ENCODE results near the gene LCNL1. TPM values are rescaled to one million over a fixed set of nuclear protein-coding genes. Genes with fewer than 3 reads are reported as not detected.

Gene LCNL1
- total RNA-seq, 1 donor: 3.5 TPM

GRCh38 chr9:136947028-136947891 lies 35.5 kb upstream of the LCNL1 start:
- DNase-seq (ENCODE audit: low read depth): no peak
- no peak for TF ChIP-seq CTCF (IDR thresholded peaks at IDR 0.05; ENCODE audit: insufficient read depth, low read depth, low read length)
- H3K4me3 ChIP-seq (ENCODE audit: low read depth, low read length): no peak overlapping the region

GRCh38 chr9:136947955-136948510 lies 34.8 kb upstream of the LCNL1 start:
- TF ChIP-seq CTCF (IDR thresholded peaks at IDR 0.05; ENCODE audit: insufficient read depth, low read depth, low read length): peak; percentile 66
- no peak overlapping the region for H3K4me3 ChIP-seq (ENCODE audit: low read depth, low read length)
- DNase-seq (ENCODE audit: low read depth): peak; percentile 50

- peak overlapping the region; percentile 66 for H3K4me3 ChIP-seq (ENCODE audit: low read depth, low read length)
- TF ChIP-seq CTCF (IDR thresholded peaks at IDR 0.05; ENCODE audit: insufficient read depth, low read depth, low read length): no peak
- DNase-seq (ENCODE audit: low read depth): no peak
These were observed 33.5 kb upstream of the LCNL1 start for GRCh38 chr9:136949239-136949816.

GRCh38 chr9:136949817-136950655 lies 32.8 kb upstream of the LCNL1 start:
- peak; percentile 76 for DNase-seq (ENCODE audit: low read depth)
- peak overlapping the region; percentile 66 for H3K4me3 ChIP-seq (ENCODE audit: low read depth, low read length)
- TF ChIP-seq CTCF (IDR thresholded peaks at IDR 0.05; ENCODE audit: insufficient read depth, low read depth, low read length): no peak

GRCh38 chr9:136950656-136951276 lies 32.0 kb upstream of the LCNL1 start:
- H3K4me3 ChIP-seq (ENCODE audit: low read depth, low read length): peak overlapping the region; percentile 66
- no peak for TF ChIP-seq CTCF (IDR thresholded peaks at IDR 0.05; ENCODE audit: insufficient read depth, low read depth, low read length)

More at GRCh38 chr9:136950656-136951276, 32.0 kb upstream of the LCNL1 start:
- DNase-seq (ENCODE audit: low read depth): no peak

Data from fibroblast of villous mesenchyme (primary cell).